Left ventricle myocardium superior (tissue), 1 donor: ENCODE data around the gene ST8SIA2. TPM values are rescaled to one million over a fixed set of nuclear protein-coding genes. Genes with fewer than 3 reads are reported as not detected.
"Not testable (repeated sequence)": the region's sequence is repeated elsewhere in the genome, so short reads cannot be mapped to it uniquely, and the experiment has no call there.

Source experiments
- ATAC-seq: fragments of 200-7000 bp; cut with Tn5 transposase; one replicate; pipeline ENCODE4 v1.9.1; 2020; ENCODE audit warnings: mild to moderate bottlenecking, moderate library complexity
- DNase-seq: peaks from one replicate; pipeline ENCODE4 v3.0.0-alpha.2; 2020
- intact Hi-C: fragments of 100-400 bp; cut with micrococcal nuclease; formaldehyde crosslinking; loops from one replicate; pipeline ENCODE4 v1.11.0; 2022
- total RNA-seq: library from RNA; stranded (reverse); fragmentation: NEBNext Ultra II Directional; extraction: Animal tissue kit (Norgen Biotek cat#: 25700); gene quantifications from one replicate; pipeline ENCODE4 v1.2.1, GENCODE V29; 2021
- donor health status: DM: no; HTN: yes; CAD: no; lungs with severe emphysema.

ST8SIA2 gene
- total RNA-seq, 1 donor from 2014 or later, result 3.0 TPM

- ATAC-seq, result no peak
- DNase-seq, result no peak
- intact Hi-C loops, result no loop called here
Measured at GRCh38 chr15:92466834-92467233, 73.2 kb downstream of the ST8SIA2 start.

GRCh38 chr15:92467245-92467644 is 73.6 kb downstream of the ST8SIA2 start:
- no peak for ATAC-seq
- DNase-seq, result no peak
- intact Hi-C loops, result no loop called here

GRCh38 chr15:92468991-92469390 is 75.3 kb downstream of the ST8SIA2 start:
- DNase-seq (no peak), ATAC-seq (no peak)
- intact Hi-C loops, result no loop called here

GRCh38 chr15:92471288-92471687 is 77.6 kb downstream of the ST8SIA2 start:
- ATAC-seq (no peak), DNase-seq (no peak)
- intact Hi-C loops, result no loop called here

- intact Hi-C loops, result no loop called here
- DNase-seq (no peak), ATAC-seq (no peak)
Measured at GRCh38 chr15:92473756-92474155, 80.1 kb downstream of the ST8SIA2 start.

GRCh38 chr15:92479730-92480129 is 86.0 kb downstream of the ST8SIA2 start:
- DNase-seq, intact Hi-C loops: not testable (repeated sequence)

GRCh38 chr15:92480361-92480760 is 86.7 kb downstream of the ST8SIA2 start:
- DNase-seq (no peak), ATAC-seq (no peak)
- intact Hi-C loops, result no loop called here

More at GRCh38 chr15:92479730-92480129, 86.0 kb downstream of the ST8SIA2 start:
- ATAC-seq, result not testable (repeated sequence)

GRCh38 chr15:92485441-92485840 is 91.8 kb downstream of the ST8SIA2 start:
- intact Hi-C loops, result no loop called here
- ATAC-seq (no peak), DNase-seq (no peak)

GRCh38 chr15:92492551-92493115 is 99.0 kb downstream of the ST8SIA2 start:
- intact Hi-C loops, result no loop called here
- DNase-seq, result no peak
- no peak for ATAC-seq

GRCh38 chr15:92494806-92495336 is 101.2 kb downstream of the ST8SIA2 start:
- intact Hi-C loops, result no loop called here
- ATAC-seq, result no peak
- DNase-seq, result no peak

- ATAC-seq, result no peak
- intact Hi-C loops, result no loop called here
Measured at GRCh38 chr15:92495446-92495845, 101.8 kb downstream of the ST8SIA2 start.

GRCh38 chr15:92499731-92500530 is 106.2 kb downstream of the ST8SIA2 start:
- intact Hi-C loops, result no loop called here
- DNase-seq (no peak), ATAC-seq (no peak)

More at GRCh38 chr15:92495446-92495845, 101.8 kb downstream of the ST8SIA2 start:
- no peak for DNase-seq

- no peak for ATAC-seq
- no peak for DNase-seq
- intact Hi-C loops, result no loop called here
Measured at GRCh38 chr15:92502336-92502735, 108.7 kb downstream of the ST8SIA2 start.

- DNase-seq, result no peak
- intact Hi-C loops, result no loop called here
- no peak for ATAC-seq
Measured at GRCh38 chr15:92502930-92503857, 109.5 kb downstream of the ST8SIA2 start.

- DNase-seq, result no peak
- intact Hi-C loops, result no loop called here
- ATAC-seq, result no peak
Measured at GRCh38 chr15:92503889-92504288, 110.2 kb downstream of the ST8SIA2 start.

GRCh38 chr15:92505611-92506010 is 111.9 kb downstream of the ST8SIA2 start:
- DNase-seq, result no peak
- no peak for ATAC-seq
- intact Hi-C loops, result no loop called here

- intact Hi-C loops, result no loop called here
- ATAC-seq, result no peak
- no peak for DNase-seq
Measured at GRCh38 chr15:92506506-92506905, 112.8 kb downstream of the ST8SIA2 start.

- intact Hi-C loops, result no loop called here
- ATAC-seq (no peak), DNase-seq (no peak)
Measured at GRCh38 chr15:92510163-92510882, 116.6 kb downstream of the ST8SIA2 start.
